ENCODE measurements around the gene PEDS1.
A peak's percentile ranks its signal among the peaks of the same experiment; 100 is the strongest.

The PEDS1 gene

GRCh38 chr20:50188879-50189680, 35.6 kb upstream of the PEDS1 start:
- TF ChIP-seq GABPA (IDR thresholded peaks at IDR 0.05; ENCODE audit: low read depth) (no peak), CTCF (IDR thresholded peaks at IDR 0.05; ENCODE audit: insufficient read depth, low read length) (no peak), POLR2AphosphoS5 (IDR thresholded peaks at IDR 0.05; ENCODE audit: low read depth) (no peak), SPI1 (IDR thresholded peaks at IDR 0.05; ENCODE audit: borderline replicate concordance, low read depth) (no peak)
- TF ChIP-seq, protein P1, sequence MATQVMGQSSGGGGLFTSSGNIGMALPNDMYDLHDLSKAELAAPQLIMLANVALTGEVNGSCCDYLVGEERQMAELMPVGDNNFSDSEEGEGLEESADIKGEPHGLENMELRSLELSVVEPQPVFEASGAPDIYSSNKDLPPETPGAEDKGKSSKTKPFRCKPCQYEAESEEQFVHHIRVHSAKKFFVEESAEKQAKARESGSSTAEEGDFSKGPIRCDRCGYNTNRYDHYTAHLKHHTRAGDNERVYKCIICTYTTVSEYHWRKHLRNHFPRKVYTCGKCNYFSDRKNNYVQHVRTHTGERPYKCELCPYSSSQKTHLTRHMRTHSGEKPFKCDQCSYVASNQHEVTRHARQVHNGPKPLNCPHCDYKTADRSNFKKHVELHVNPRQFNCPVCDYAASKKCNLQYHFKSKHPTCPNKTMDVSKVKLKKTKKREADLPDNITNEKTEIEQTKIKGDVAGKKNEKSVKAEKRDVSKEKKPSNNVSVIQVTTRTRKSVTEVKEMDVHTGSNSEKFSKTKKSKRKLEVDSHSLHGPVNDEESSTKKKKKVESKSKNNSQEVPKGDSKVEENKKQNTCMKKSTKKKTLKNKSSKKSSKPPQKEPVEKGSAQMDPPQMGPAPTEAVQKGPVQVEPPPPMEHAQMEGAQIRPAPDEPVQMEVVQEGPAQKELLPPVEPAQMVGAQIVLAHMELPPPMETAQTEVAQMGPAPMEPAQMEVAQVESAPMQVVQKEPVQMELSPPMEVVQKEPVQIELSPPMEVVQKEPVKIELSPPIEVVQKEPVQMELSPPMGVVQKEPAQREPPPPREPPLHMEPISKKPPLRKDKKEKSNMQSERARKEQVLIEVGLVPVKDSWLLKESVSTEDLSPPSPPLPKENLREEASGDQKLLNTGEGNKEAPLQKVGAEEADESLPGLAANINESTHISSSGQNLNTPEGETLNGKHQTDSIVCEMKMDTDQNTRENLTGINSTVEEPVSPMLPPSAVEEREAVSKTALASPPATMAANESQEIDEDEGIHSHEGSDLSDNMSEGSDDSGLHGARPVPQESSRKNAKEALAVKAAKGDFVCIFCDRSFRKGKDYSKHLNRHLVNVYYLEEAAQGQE (IDR thresholded peaks at IDR 0.05; ENCODE audit: insufficient replicate concordance, low read depth): no peak
- no peak overlapping the region for H3K4me3 ChIP-seq (replicated peaks; ENCODE audit: insufficient read depth, low read length)
- no peaks in the 10 kb centered on the region for H3K27me3 ChIP-seq (ENCODE audit: insufficient read depth, poor library complexity, severe bottlenecking)
- no peak for DNase-seq (ENCODE audit: low read depth in 1 of 2, low spot score in 1 of 2)
- no peak overlapping the region for H3K27ac ChIP-seq (replicated peaks)

GRCh38 chr20:50188287-50188688, 34.8 kb upstream of the PEDS1 start:
- no peaks in the 10 kb centered on the region for H3K27me3 ChIP-seq (ENCODE audit: insufficient read depth, poor library complexity, severe bottlenecking)
- no peak overlapping the region for H3K27ac ChIP-seq (replicated peaks)
- DNase-seq (ENCODE audit: low read depth in 1 of 2, low spot score in 1 of 2): no peak
- TF ChIP-seq, protein P1 (IDR thresholded peaks at IDR 0.05; ENCODE audit: insufficient replicate concordance, low read depth): no peak
- no peak for TF ChIP-seq SPI1 (IDR thresholded peaks at IDR 0.05; ENCODE audit: borderline replicate concordance, low read depth)
- TF ChIP-seq CTCF (IDR thresholded peaks at IDR 0.05; ENCODE audit: insufficient read depth, low read length): no peak
- TF ChIP-seq GABPA (IDR thresholded peaks at IDR 0.05; ENCODE audit: low read depth): no peak
- no peak for TF ChIP-seq POLR2AphosphoS5 (IDR thresholded peaks at IDR 0.05; ENCODE audit: low read depth)
- no peak overlapping the region for H3K4me3 ChIP-seq (replicated peaks; ENCODE audit: insufficient read depth, low read length)

DNA sequence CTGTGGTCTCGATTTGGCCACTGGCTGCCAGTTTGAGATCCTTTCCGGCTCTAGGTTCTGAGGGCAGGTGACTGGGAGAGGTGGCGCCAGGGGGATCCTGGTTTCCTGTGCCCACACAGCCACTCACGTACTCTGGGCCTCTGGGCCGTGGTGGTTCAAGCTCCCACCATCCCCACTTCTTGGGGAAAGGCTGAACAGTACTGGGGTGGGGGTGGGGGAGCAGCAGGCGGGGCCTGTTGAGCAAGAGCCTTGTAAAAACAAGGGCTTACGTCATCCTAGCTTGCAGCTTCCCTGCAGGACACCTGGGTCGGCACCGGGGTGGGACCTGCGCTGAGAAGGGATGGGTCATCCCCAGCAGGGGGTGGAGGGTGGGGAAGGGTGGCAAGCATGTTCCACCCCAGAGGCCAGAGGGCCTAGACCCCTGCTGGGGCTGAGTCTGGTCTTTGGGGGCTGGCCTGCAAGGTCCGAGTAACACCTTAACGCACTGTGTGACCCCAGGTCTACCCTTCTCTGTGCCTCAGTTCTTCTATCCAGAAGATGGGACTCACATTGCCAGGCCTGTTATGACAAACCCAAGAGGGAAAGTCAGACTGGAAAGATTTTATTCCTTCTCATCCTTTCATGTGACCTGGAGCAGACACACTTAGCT, 34.0 kb upstream of the PEDS1 start:
- no peak overlapping the region for H3K4me3 ChIP-seq (replicated peaks; ENCODE audit: insufficient read depth, low read length)
- peak; percentile 65 to 85 for DNase-seq (ENCODE audit: low read depth in 1 of 2, low spot score in 1 of 2)
- H3K27ac ChIP-seq (replicated peaks): no peak overlapping the region; the same call in 1 of the 2 replicates
- TF ChIP-seq CTCF (IDR thresholded peaks at IDR 0.05; ENCODE audit: insufficient read depth, low read length): no peak
- TF ChIP-seq, protein P1 (IDR thresholded peaks at IDR 0.05; ENCODE audit: insufficient replicate concordance, low read depth): no peak
- no peak for TF ChIP-seq POLR2AphosphoS5 (IDR thresholded peaks at IDR 0.05; ENCODE audit: low read depth)
- TF ChIP-seq GABPA (IDR thresholded peaks at IDR 0.05; ENCODE audit: low read depth): no peak
- no peak for TF ChIP-seq SPI1 (IDR thresholded peaks at IDR 0.05; ENCODE audit: borderline replicate concordance, low read depth)
- H3K27me3 ChIP-seq (ENCODE audit: insufficient read depth, poor library complexity, severe bottlenecking): no peaks in the 10 kb centered on the region

All from HL-60 (cell line).